ENCODE data around the gene CD58.

GRCh38 chr1:116578581-116578980 lies 7.8 kb upstream of the CD58 start:
- TF ChIP-seq BHLHE40 (IDR thresholded peaks at IDR 0.05; ENCODE audit: borderline replicate concordance) (no peak), FOXK2 (IDR thresholded peaks at IDR 0.05) (no peak), SP1 (IDR thresholded peaks at IDR 0.05) (no peak), PKNOX1 (IDR thresholded peaks at IDR 0.05) (no peak), TARDBP (IDR thresholded peaks at IDR 0.05) (no peak), SUZ12 (IDR thresholded peaks at IDR 0.05) (no peak), FOXA1 (IDR thresholded peaks at IDR 0.05) (no peak), FOXM1 (IDR thresholded peaks at IDR 0.05; ENCODE audit: borderline replicate concordance) (no peak), ARNT (IDR thresholded peaks at IDR 0.05) (no peak), LEF1 (IDR thresholded peaks at IDR 0.05; ENCODE audit: borderline replicate concordance) (no peak), L3MBTL2 (conservative IDR thresholded peaks at IDR 0.05) (no peak), ZNF384 (IDR thresholded peaks at IDR 0.05) (no peak), CTBP1 (IDR thresholded peaks at IDR 0.05; ENCODE audit: borderline replicate concordance) (no peak)

Measured in HEK293T (cell line).